Germinal center (tissue), 1 donor: ENCODE data around the gene KIF26B.
"Not testable (repeated sequence)": the region's sequence is repeated elsewhere in the genome, so short reads cannot be mapped to it uniquely, and the experiment has no call there.

ENCODE experiments used
- DNase-seq: peaks from one replicate; pipeline ENCODE4 v3.0.0; 2012; ENCODE audit warnings: mixed read lengths, low spot score

KIF26B gene

GRCh38 chr1:245651093-245651492, 496.3 kb downstream of the KIF26B start:
- no peak for DNase-seq

GRCh38 chr1:245652116-245652515, 497.3 kb downstream of the KIF26B start:
- no peak for DNase-seq

GRCh38 chr1:245652660-245653427, 498.1 kb downstream of the KIF26B start:
- no peak for DNase-seq

GRCh38 chr1:245654460-245655050, 499.8 kb downstream of the KIF26B start:
- DNase-seq = no peak

- DNase-seq = no peak
These were observed 501.5 kb downstream of the KIF26B start for GRCh38 chr1:245656189-245656717.

GRCh38 chr1:245657371-245657770, 502.6 kb downstream of the KIF26B start:
- DNase-seq = no peak

GRCh38 chr1:245663373-245663772, 508.6 kb downstream of the KIF26B start:
- DNase-seq = no peak

GRCh38 chr1:245663841-245664240, 509.1 kb downstream of the KIF26B start:
- DNase-seq = no peak

GRCh38 chr1:245666412-245666811, 511.6 kb downstream of the KIF26B start:
- no peak for DNase-seq

- DNase-seq = no peak
These were observed 516.6 kb downstream of the KIF26B start for GRCh38 chr1:245671349-245671748.

GRCh38 chr1:245671966-245672767, 517.4 kb downstream of the KIF26B start:
- no peak for DNase-seq

GRCh38 chr1:245672836-245673656, 518.3 kb downstream of the KIF26B start:
- DNase-seq = not testable (repeated sequence)

GRCh38 chr1:245673881-245674414, 519.2 kb downstream of the KIF26B start:
- peak; percentile 35 for DNase-seq

GRCh38 chr1:245677461-245678240, 522.9 kb downstream of the KIF26B start:
- DNase-seq = no peak

GRCh38 chr1:245678860-245679411, 524.2 kb downstream of the KIF26B start:
- DNase-seq = no peak

- DNase-seq = peak; percentile 16
These were observed 525.3 kb downstream of the KIF26B start for GRCh38 chr1:245679821-245680780.

GRCh38 chr1:245682638-245683628, 528.1 kb downstream of the KIF26B start:
- DNase-seq = no peak

GRCh38 chr1:245683676-245684075, 528.9 kb downstream of the KIF26B start:
- no peak for DNase-seq
